Smooth muscle cell (in vitro differentiated cells): Measurements from ENCODE around the gene SHISA9. TPM values are rescaled to one million over a fixed set of nuclear protein-coding genes. Genes with fewer than 3 reads are reported as not detected.

Experiments
- DNase-seq: peaks from one replicate; lab custom pipeline; 2025; ENCODE audit not compliant: unreplicated experiment; lab: John Stamatoyannopoulos, UW
- H2AFZ ChIP-seq: fragments of 200-600 bp; sonication (generic); 2 replicates; pipeline ENCODE4 v1.6.0; 2016; ENCODE audit warnings: antibody characterized with exemption, low read depth, mild to moderate bottlenecking
- H3F3A ChIP-seq: fragments of 200-600 bp; sonication (generic); 2 replicates; pipeline ENCODE4 v1.6.0; 2017; ENCODE audit warnings: antibody characterized with exemption, low read depth
- H3K27ac ChIP-seq: fragments of 200-600 bp; sonication (generic); 2 replicates; pipeline ENCODE4 v1.5.1; 2016; ENCODE audit warnings: low read depth, mild to moderate bottlenecking
- H3K27me3 ChIP-seq: fragments of 200-600 bp; sonication (generic); 2 replicates; pipeline ENCODE4 v1.6.1; 2016; ENCODE audit warnings: low read depth, mild to moderate bottlenecking
- H3K36me3 ChIP-seq: fragments of 200-600 bp; sonication (generic); 2 replicates; pipeline ENCODE4 v1.5.1; 2016; ENCODE audit warnings: low read depth
- H3K4me1 ChIP-seq: fragments of 200-600 bp; sonication (generic); 2 replicates; pipeline ENCODE4 v1.5.1; 2016; ENCODE audit warnings: low read depth
- H3K4me2 ChIP-seq: fragments of 200-600 bp; sonication (generic); 2 replicates; pipeline ENCODE4 v1.6.0; 2016; ENCODE audit warnings: mild to moderate bottlenecking
- H3K4me3 ChIP-seq: fragments of 200-600 bp; sonication (generic); 2 replicates; pipeline ENCODE4 v1.5.1; 2016; ENCODE audit warnings: mild to moderate bottlenecking
- H3K79me2 ChIP-seq: fragments of 200-600 bp; sonication (generic); 2 replicates; pipeline ENCODE4 v1.6.0; 2016; ENCODE audit warnings: low read depth, mild to moderate bottlenecking
- H3K9ac ChIP-seq: fragments of 200-600 bp; sonication (generic); 2 replicates; pipeline ENCODE4 v1.6.0; 2016; ENCODE audit warnings: low read depth
- H3K9me3 ChIP-seq: fragments of 200-600 bp; sonication (generic); replicated peaks from 2 replicates; pipeline ENCODE4 v1.5.1; 2016; ENCODE audit warnings: low read depth
- H4K20me1 ChIP-seq: fragments of 200-600 bp; sonication (generic); 2 replicates; pipeline ENCODE4 v1.6.0; 2016; ENCODE audit warnings: low read depth
- CTCF ChIP-seq: fragments of 200-600 bp; sonication (generic); IDR thresholded peaks from 2 replicates; pipeline ENCODE4 v1.5.1; 2017; ENCODE audit warnings: borderline replicate concordance, mild to moderate bottlenecking, antibody characterized with exemption; ENCODE audit not compliant: insufficient read depth, poor library complexity, severe bottlenecking
- WGBS: methylation state at CpG from one replicate; pipeline ENCODE4 v1.1.7; 2016; ENCODE audit warnings: low lambda C conversion rate; 5-methylcytosine and 5-hydroxymethylcytosine counted together
- polyA plus RNA-seq: library from polyadenylated mRNA; unstranded; fragments of >200 nt; fragmentation: Nextera tagmentation; extraction: Ambion mirVana; gene quantifications from 2 replicates; pipeline ENCODE4 v1.2.1, GENCODE V29; 2016
- total RNA-seq: library from RNA; depleted of rRNA; stranded (reverse); fragments of >200 nt; gene quantifications from 2 replicates; pipeline ENCODE4 v1.2.3, GENCODE V29; 2014

The SHISA9 gene
- total and polyA plus RNA-seq, 2 experiments from 2014 or later: 0.09 TPM; not detected in 1

DNA sequence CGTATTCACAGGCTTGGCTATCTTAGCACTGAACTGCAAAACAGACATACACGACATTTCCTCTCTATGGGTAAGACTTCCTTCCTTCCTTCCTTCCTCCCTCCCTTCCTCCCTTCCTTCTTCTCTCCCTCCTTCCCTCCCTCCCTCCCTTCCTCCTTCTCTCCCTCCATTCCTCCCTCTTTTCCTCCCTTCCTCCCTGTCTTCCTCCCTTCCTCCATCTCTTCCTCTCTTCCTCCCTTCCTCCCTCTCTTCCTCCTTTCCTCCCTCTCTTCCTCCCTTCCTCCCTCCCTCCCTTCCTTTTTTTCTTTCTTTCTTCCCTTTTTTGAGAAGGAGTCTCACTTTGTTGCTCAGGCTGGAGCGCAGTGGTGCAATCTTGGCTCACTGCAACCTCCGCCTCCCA is 22.4 kb upstream of the SHISA9 start:
- H2AFZ ChIP-seq: no peak overlapping the region
- H3K36me3 ChIP-seq: no peaks in the 10 kb centered on the region
- H3K4me1 ChIP-seq: no peaks in the 10 kb centered on the region
- H3K27ac ChIP-seq: no peak overlapping the region
- no peak overlapping the region for H3K4me2 ChIP-seq
- no peaks in the 10 kb centered on the region for H3K79me2 ChIP-seq
- H3K27me3 ChIP-seq: peaks cover 3% of the 10 kb centered on the region
- DNase-seq: no peak
- no peak overlapping the region for H3K9ac ChIP-seq
- H3K4me3 ChIP-seq: no peak overlapping the region
- H4K20me1 ChIP-seq: no peaks in the 10 kb centered on the region
- no peaks in the 10 kb centered on the region for H3F3A ChIP-seq
- 91% methylated on average over 4 of the region's 4 CpGs for WGBS
- no peaks in the 10 kb centered on the region for H3K9me3 ChIP-seq
- no peak for TF ChIP-seq CTCF

- Histone ChIP-seq H2AFZ (no peak overlapping the region), H3K9ac (no peak overlapping the region), H3F3A (no peaks in the 10 kb centered on the region), H3K27me3 (peaks cover 3% of the 10 kb centered on the region), H3K4me2 (no peak overlapping the region), H3K9me3 (no peaks in the 10 kb centered on the region), H3K4me1 (no peaks in the 10 kb centered on the region), H4K20me1 (no peaks in the 10 kb centered on the region), H3K79me2 (no peaks in the 10 kb centered on the region), H3K36me3 (no peaks in the 10 kb centered on the region), H3K4me3 (no peak overlapping the region), H3K27ac (no peak overlapping the region)
- TF ChIP-seq CTCF: no peak
- WGBS: 97% methylated on average over 2 of the region's 2 CpGs
- DNase-seq: no peak
These were observed 21.6 kb upstream of the SHISA9 start for GRCh38 chr16:12879812-12880211.

- H3K27ac ChIP-seq: no peak overlapping the region
- H2AFZ ChIP-seq: no peak overlapping the region
- no peak for DNase-seq
- no peaks in the 10 kb centered on the region for H3K36me3 ChIP-seq
- no peaks in the 10 kb centered on the region for H3K79me2 ChIP-seq
- no peaks in the 10 kb centered on the region for H4K20me1 ChIP-seq
- H3K9me3 ChIP-seq: no peaks in the 10 kb centered on the region
- whole genome bisulfite sequencing: 88% methylated on average over 3 of the region's 3 CpGs
- no peak overlapping the region for H3K9ac ChIP-seq
- H3K4me2 ChIP-seq: no peak overlapping the region
- no peaks in the 10 kb centered on the region for H3K4me1 ChIP-seq
- H3F3A ChIP-seq: no peaks in the 10 kb centered on the region
- no peak for TF ChIP-seq CTCF
- peaks cover 3% of the 10 kb centered on the region for H3K27me3 ChIP-seq
- H3K4me3 ChIP-seq: no peak overlapping the region
These were observed 20.2 kb upstream of the SHISA9 start for GRCh38 chr16:12881182-12881581.

DNA sequence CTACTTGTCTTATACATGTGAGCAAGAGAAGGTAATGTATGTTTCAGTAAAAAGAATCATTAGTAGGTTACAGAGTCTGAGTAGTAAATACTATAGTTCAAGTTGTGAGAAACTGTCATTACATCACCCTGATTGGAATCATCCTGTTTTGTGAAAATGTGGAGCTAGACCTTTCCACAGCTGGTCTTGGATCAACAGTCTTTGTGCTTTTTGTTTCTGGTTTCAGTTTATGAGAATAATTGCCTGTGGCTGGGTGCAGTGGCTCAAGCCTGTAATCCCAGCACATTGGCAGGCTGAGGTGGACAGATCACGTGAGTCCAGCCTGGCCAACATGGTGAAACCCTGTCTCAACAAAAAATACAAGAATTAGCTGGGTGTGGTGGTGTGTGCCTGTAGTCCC is 19.7 kb upstream of the SHISA9 start:
- no peak for TF ChIP-seq CTCF
- Histone ChIP-seq H3K4me2 (no peak overlapping the region), H3K9me3 (no peaks in the 10 kb centered on the region), H3K79me2 (no peaks in the 10 kb centered on the region), H3K27ac (no peak overlapping the region), H3K9ac (no peak overlapping the region), H4K20me1 (no peaks in the 10 kb centered on the region), H3K36me3 (no peaks in the 10 kb centered on the region), H3K27me3 (peaks cover 3% of the 10 kb centered on the region), H3K4me1 (no peaks in the 10 kb centered on the region), H3F3A (no peaks in the 10 kb centered on the region), H2AFZ (no peak overlapping the region), H3K4me3 (no peak overlapping the region)
- 62% methylated on average over 1 of the region's 1 CpG for WGBS
- no peak for DNase-seq
